HepG2 (cell line): ENCODE data around the gene XPO1. TPM values are rescaled to one million over a fixed set of nuclear protein-coding genes. Genes with fewer than 3 reads are reported as not detected.

ENCODE experiments used
- ATAC-seq: fragments of 200-7000 bp; cut with Tn5 transposase; 3 replicates; pipeline ENCODE4 v1.9.1; 2020; ENCODE audit warnings: mild to moderate bottlenecking, moderate library complexity
- BruUV-seq: library from RNA; stranded (reverse); fragments of 400-500 nt; replicated peaks from 2 replicates; lab custom pipeline; 2021; lab: Mats Ljungman, UMichigan
- CTCF ChIA-PET: fragments of 300-600 bp; formaldehyde crosslinking; extraction: SDS; loops from one replicate; lab custom pipeline; 2021; ENCODE audit warnings: low total read pairs, inconsistent platforms, low intra/inter-chr PET ratio; lab: Yijun Ruan, JAX
- POLR2A ChIA-PET: fragments of 350-600 bp; sonication (Branson Sonifier 250); formaldehyde crosslinking; loops from one replicate; lab custom pipeline; 2020; ENCODE audit warnings: antibody characterized with exemption, inconsistent platforms; lab: Yijun Ruan, JAX
- DNase-seq: peaks from one replicate; pipeline ENCODE4 v3.0.0-alpha.2; 2015; ENCODE audit warnings: low spot score
- FAIRE-seq: peaks from 3 replicates; lab custom pipeline; 2011; peaks lifted over from hg19 to GRCh38; lab: Jason Lieb, UNC
- H2AFZ ChIP-seq: one replicate; pipeline ENCODE4 v1.6.1; 2011; ENCODE audit warnings: low read length, inconsistent platforms
- H3K27ac ChIP-seq: fragments of 300-600 bp; 3 replicates; pipeline ENCODE4 v1.8.0; 2011; ENCODE audit warnings: mixed run types, mild to moderate bottlenecking, mixed read lengths, low read length, inconsistent platforms; ENCODE audit not compliant: insufficient read depth; ENCODE audit errors: extremely low read length
- H3K27me3 ChIP-seq, 2 experiments: fragments of 200-600 bp in 1 of 2; 2 replicates in 1 of 2; 3 replicates in 1 of 2; pipeline versions ENCODE4 v1.6.0 to v1.8.0; 2011; ENCODE audit warnings: low read length in 2 of 2, mild to moderate bottlenecking in 2 of 2, moderate library complexity in 2 of 2, inconsistent platforms in 1 of 2; ENCODE audit not compliant: insufficient read depth in 2 of 2, control insufficient read depth in 1 of 2
- H3K36me3 ChIP-seq, 2 experiments: fragments of 200-600 bp in 1 of 2; replicated peaks in 1 of 2; 2 replicates in 1 of 2; 3 replicates in 1 of 2; pipeline versions ENCODE4 v1.5.1 to v1.8.0; 2011; ENCODE audit warnings: low read length in 2 of 2, inconsistent platforms in 1 of 2; ENCODE audit not compliant: insufficient read depth in 2 of 2, control insufficient read depth in 1 of 2
- H3K4me1 ChIP-seq: 2 replicates; pipeline ENCODE4 v1.5.1; 2012; ENCODE audit warnings: low read length, inconsistent platforms; ENCODE audit not compliant: insufficient read depth
- H3K4me2 ChIP-seq: 2 replicates; pipeline ENCODE4 v1.6.0; 2011; ENCODE audit warnings: low read depth, low read length, inconsistent platforms
- H3K4me3 ChIP-seq, 3 experiments: fragments of 200-600 bp in 1 of 3; sonication (generic), shearing (Covaris generic) in 1 of 3; replicated peaks in 1 of 3; 2 replicates each; pipeline ENCODE4 v1.5.1; 2011 to 2016; ENCODE audit warnings: low read length in 3 of 3, inconsistent platforms in 2 of 3, low read depth in 2 of 3, mild to moderate bottlenecking in 2 of 3, control low read depth in 1 of 3, mixed read lengths in 1 of 3; ENCODE audit not compliant: insufficient read depth in 1 of 3
- H3K79me2 ChIP-seq: one replicate; pipeline ENCODE4 v1.6.1; 2011; ENCODE audit warnings: low read length, inconsistent platforms; ENCODE audit not compliant: insufficient read depth
- H3K9ac ChIP-seq: 2 replicates; pipeline ENCODE4 v1.6.0; 2011; ENCODE audit warnings: mild to moderate bottlenecking, low read depth, low read length, inconsistent platforms; ENCODE audit not compliant: insufficient read depth
- H3K9me3 ChIP-seq: 2 replicates; pipeline ENCODE4 v1.5.1; 2012; ENCODE audit warnings: mild to moderate bottlenecking, low read length
- H4K20me1 ChIP-seq: 2 replicates; pipeline ENCODE4 v1.6.0; 2011; ENCODE audit warnings: inconsistent platforms, mild to moderate bottlenecking, low read length, moderate library complexity; ENCODE audit not compliant: insufficient read depth
- ARNT ChIP-seq: fragments of 450-650 bp; IDR thresholded peaks from 2 replicates; pipeline ENCODE4 v1.6.1; 2017
- FOXA3 ChIP-seq: IDR thresholded peaks from 2 replicates; pipeline ENCODE4 v1.6.1; 2016; ENCODE audit warnings: missing genetic modification reagents, missing compliant biosample characterization
- NONO ChIP-seq, 2 experiments: fragments of 450-650 bp in 1 of 2; sonication (generic) in 1 of 2; formaldehyde crosslinking in 1 of 2; IDR thresholded peaks in 1 of 2; conservative IDR thresholded peaks in 1 of 2; 2 replicates each; pipeline versions ENCODE4 v1.6.1 to v1.8.0; 2017 to 2022; ENCODE audit warnings: mild to moderate bottlenecking in 1 of 2, missing genetic modification reagents in 1 of 2, moderate library complexity in 1 of 2
- PRDM10 ChIP-seq: sonication (generic); formaldehyde crosslinking; IDR thresholded peaks from 2 replicates; pipeline ENCODE4 v1.4.0; 2020; ENCODE audit warnings: low read depth, missing genetic modification reagents
- SKIL ChIP-seq: sonication (generic); formaldehyde crosslinking; IDR thresholded peaks from 2 replicates; pipeline ENCODE4 v1.8.0; 2022; ENCODE audit warnings: missing genetic modification reagents, mild to moderate bottlenecking, moderate library complexity, borderline replicate concordance
- ZBTB8A ChIP-seq: sonication (generic); formaldehyde crosslinking; IDR thresholded peaks from 2 replicates; pipeline ENCODE4 v1.4.0; 2020; ENCODE audit warnings: mild to moderate bottlenecking, low read depth, missing genetic modification reagents, borderline replicate concordance
- ZNF101 ChIP-seq: sonication (generic); formaldehyde crosslinking; IDR thresholded peaks from 2 replicates; pipeline ENCODE4 v1.4.0; 2020; ENCODE audit warnings: mild to moderate bottlenecking, low read depth, missing genetic modification reagents, borderline replicate concordance
- ZNF12 ChIP-seq: sonication (generic); formaldehyde crosslinking; IDR thresholded peaks from 2 replicates; pipeline ENCODE4 v1.5.0; 2020; ENCODE audit warnings: missing genetic modification reagents
- ZNF136 ChIP-seq: sonication (generic); formaldehyde crosslinking; IDR thresholded peaks from 2 replicates; pipeline ENCODE4 v1.8.1; 2022; ENCODE audit warnings: low read depth, mild to moderate bottlenecking, moderate library complexity, missing genetic modification reagents
- ZNF547 ChIP-seq: sonication (generic); formaldehyde crosslinking; IDR thresholded peaks from 2 replicates; pipeline ENCODE4 v1.5.1; 2020; ENCODE audit warnings: mild to moderate bottlenecking, missing genetic modification reagents
- ZNF549 ChIP-seq: sonication (generic); formaldehyde crosslinking; IDR thresholded peaks from 2 replicates; pipeline ENCODE4 v1.5.0; 2020; ENCODE audit warnings: missing genetic modification reagents
- ZNF710 ChIP-seq: sonication (generic); formaldehyde crosslinking; IDR thresholded peaks from 2 replicates; pipeline ENCODE4 v1.5.0; 2020; ENCODE audit warnings: mild to moderate bottlenecking, missing genetic modification reagents, borderline replicate concordance
- WGBS: methylation state at CpG from one replicate; pipeline ENCODE4 v1.1.6; 2017; ENCODE audit warnings: low lambda C conversion rate; 5-methylcytosine and 5-hydroxymethylcytosine counted together
- in situ Hi-C: cut with HindIII; loops from 2 replicates; pipeline ENCODE4 v1.10.0; 2017; ENCODE audit warnings: low pct_unique_long_range_greater_than_20kb; ENCODE audit not compliant: extremely low pct_ligation_motif_present
- intact Hi-C: fragments of 100-400 bp; cut with micrococcal nuclease; formaldehyde crosslinking; loops from one replicate; pipeline ENCODE4 v1.10.0; 2022; ENCODE audit not compliant: unreplicated experiment
- polyA plus RNA-seq, 8 experiments: library from polyadenylated mRNA; depleted of rRNA in 3 of 8; stranded (reverse) in 7 of 8; unstranded in 1 of 8; fragments of >200 nt; fragmentation: Illumina TruSeq in 4 of 8; extraction: Trizol in 4 of 8; gene quantifications; 2 replicates each; pipeline versions ENCODE4 v1.2.1 to v1.2.3, GENCODE V29; 2011 to 2016; ENCODE audit warnings: low read depth in 4 of 8, missing spikeins in 1 of 8, mixed read lengths in 1 of 8; ENCODE audit not compliant: insufficient read depth in 1 of 8
- total RNA-seq, 5 experiments: library from RNA; depleted of rRNA; stranded (reverse); fragments of >200 nt; fragmentation: Illumina TruSeq; extraction: Trizol; gene quantifications; 2 replicates each; pipeline ENCODE4 v1.2.3, GENCODE V29; 2016; ENCODE audit warnings: low read depth in 1 of 5

Gene XPO1
- total and polyA plus RNA-seq, 2 of the 13 experiments (the other 11 are each of a cell fraction or from before 2014, with no cell fraction given): 67.4 to 212 TPM

GRCh38 chr2:61471905-61472805, 66.0 kb downstream of the XPO1 start:
- Histone ChIP-seq H3K4me3 (peak overlapping the region; percentile 89 to 99 (median 91)), H3K27ac (peak overlapping the region; percentile 97), H3K9ac (peak overlapping the region; percentile 98), H2AFZ (no peak overlapping the region), H3K4me1 (peaks cover 32% of the 10 kb centered on the region), H3K4me2 (peak overlapping the region; percentile 97), H3K9me3 (no peaks in the 10 kb centered on the region), H3K36me3 (peaks cover 4 to 9% of the 10 kb centered on the region in 2 experiments; a peak in 3 of 5 replicates), H3K79me2 (peaks cover 45% of the 10 kb centered on the region), H3K27me3 (no peaks in the 10 kb centered on the region; a peak in 1 of 5 replicates), H4K20me1 (peaks cover 6% of the 10 kb centered on the region; the same call in 1 of the 2 replicates)
- FAIRE-seq: peak; percentile 85
- ChIA-PET CTCF (no interaction called here), POLR2A (interaction anchor here (0.9 to 2.7 kb wide), 8 partner anchors 9 to 292 kb away, joined by 3 to 21 read pairs (median 6); partner anchors contain the start of gene XPO1)
- intact Hi-C loops: loop anchor here (1.0 to 2.0 kb wide), 3 partner anchors 29 to 64 kb away; no protein-coding TSS in a partner anchor
- peak; percentile 91 for DNase-seq
- in situ Hi-C loops: loop anchor here (5.0 kb wide), 1 partner anchor 50 kb away; no protein-coding TSS in a partner anchor
- BruUV-seq: no TSS peak
- peak; percentile 70 for ATAC-seq
- WGBS: 33% methylated on average over 19 of the region's 19 CpGs
- TF ChIP-seq ZNF101: no peak
- peak; percentile 7; the same call in 1 of the 2 replicates for TF ChIP-seq ZNF547 (CRISPR knock-in tag)
- peak; percentile 84 for TF ChIP-seq FOXA3
- TF ChIP-seq ZNF12 (CRISPR knock-in tag): 0 out of 2 replicates have a peak, but pooled peaks have one; percentile 15
- TF ChIP-seq ZNF549 (CRISPR knock-in tag): 0 out of 2 replicates have a peak, but pooled peaks have one; percentile 28
- no peak for TF ChIP-seq ZNF710 (CRISPR knock-in tag)
- TF ChIP-seq ARNT: no peak
- TF ChIP-seq PRDM10 (CRISPR knock-in tag): no peak
- TF ChIP-seq SKIL: no peak
- TF ChIP-seq ZNF136 (CRISPR knock-in tag): no peak
- no peak for TF ChIP-seq NONO (IDR thresholded peaks at IDR 0.05)
- TF ChIP-seq NONO (CRISPR knock-in tag; conservative IDR thresholded peaks at IDR 0.05): no peak
- TF ChIP-seq ZBTB8A (CRISPR knock-in tag): no peak
